Activated T-cell treated with anti-CD3 and anti-CD28 coated beads, Interleukin-2, amount 50 U/mL, for 72 hours (primary cell): ENCODE measurements around the gene SH3RF3. TPM values are rescaled to one million over a fixed set of nuclear protein-coding genes. Genes with fewer than 3 reads are reported as not detected.
"Not testable (repeated sequence)": the region's sequence is repeated elsewhere in the genome, so short reads cannot be mapped to it uniquely, and the experiment has no call there.

Experiments used
- ATAC-seq, 2 donors: fragments of 150-1000 bp; cut with Tn5 transposase; replicated peaks in 1 of 2; 2 replicates each; pipeline ENCODE4 v1.10.0; 2021; ENCODE audit warnings: moderate library complexity in 2 of 2, mild to moderate bottlenecking in 1 of 2
- DNase-seq, 2 donors: peaks; one replicate each; pipeline ENCODE4 v3.0.0; 2021 to 2022; ENCODE audit warnings: mixed read lengths in 1 of 2
- H3K27ac Mint-ChIP-seq: one replicate; pipeline ENCODE4 v1.8.0; 2022; ENCODE audit warnings: mild to moderate bottlenecking, moderate library complexity, mixed read lengths
- H3K27me3 Mint-ChIP-seq: one replicate; pipeline ENCODE4 v1.8.0; 2022; ENCODE audit warnings: low read depth, mixed read lengths
- H3K36me3 Mint-ChIP-seq, 2 donors: one replicate each; pipeline ENCODE4 v1.8.0; 2022; ENCODE audit warnings: mixed read lengths in 2 of 2, mild to moderate bottlenecking in 1 of 2; ENCODE audit not compliant: insufficient read depth in 2 of 2
- H3K4me1 Mint-ChIP-seq: one replicate; pipeline ENCODE4 v1.8.0; 2022; ENCODE audit warnings: low read depth, mixed read lengths
- H3K4me3 Mint-ChIP-seq, 2 donors: one replicate each; pipeline ENCODE4 v1.8.0; 2022; ENCODE audit warnings: mild to moderate bottlenecking in 2 of 2, mixed read lengths in 2 of 2, moderate library complexity in 2 of 2
- H3K9me3 Mint-ChIP-seq, 2 donors: one replicate each; pipeline ENCODE4 v1.8.0; 2022; ENCODE audit warnings: mixed read lengths in 2 of 2
- total RNA-seq, 2 donors: library from RNA; stranded (reverse); gene quantifications; one replicate each; pipeline ENCODE4 v1.2.3, GENCODE V29; 2022

Gene SH3RF3
- total RNA-seq, 2 donors from 2014 or later, result 1.0 to 1.2 TPM

DNA sequence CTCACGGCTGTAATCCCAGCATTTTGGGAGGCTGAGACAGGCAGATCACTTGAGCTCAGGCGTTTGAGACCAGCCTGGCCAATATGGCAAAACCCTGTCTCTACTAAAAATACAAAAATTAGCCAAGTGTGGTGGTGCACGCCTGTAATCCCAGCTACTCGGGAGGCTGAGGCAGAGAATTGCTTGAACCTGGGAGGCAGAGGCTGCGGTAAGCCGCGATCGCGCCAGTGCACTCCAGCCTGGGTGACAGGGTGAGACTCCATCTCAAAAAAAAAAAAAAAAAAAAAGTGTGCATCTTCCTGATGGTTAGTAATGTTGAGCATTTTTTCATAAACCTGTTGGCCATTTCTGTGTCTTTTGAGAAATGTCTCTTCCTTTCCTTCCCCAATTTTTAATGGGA, 92.3 kb downstream of the SH3RF3 start:
- peaks cover 28% of the 10 kb centered on the region for H3K4me1 Mint-ChIP-seq
- H3K27me3 Mint-ChIP-seq, result peaks cover 36% of the 10 kb centered on the region
- not testable (repeated sequence) for H3K9me3 Mint-ChIP-seq, H3K27ac Mint-ChIP-seq, DNase-seq, H3K36me3 Mint-ChIP-seq, ATAC-seq, H3K4me3 Mint-ChIP-seq

DNA sequence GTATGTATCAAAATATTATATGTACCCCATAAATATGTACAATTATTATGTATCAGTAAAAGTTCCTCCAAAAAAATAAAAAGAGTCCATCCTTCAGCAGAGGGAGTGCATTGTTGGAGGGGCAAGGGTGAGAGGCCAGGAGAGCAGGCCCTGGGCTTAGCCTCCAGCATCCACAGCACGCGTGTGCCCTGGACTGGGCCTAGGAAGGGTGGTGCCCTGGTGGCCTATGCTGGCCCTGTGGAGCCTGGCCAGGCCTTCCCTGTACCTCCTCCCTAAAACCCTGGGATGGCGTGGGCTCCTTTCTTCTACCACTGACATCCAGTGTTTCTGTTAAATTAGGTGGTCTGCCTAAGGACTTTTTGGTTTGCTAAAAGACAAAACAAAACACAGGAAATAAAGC, 93.4 kb downstream of the SH3RF3 start:
- no peak for ATAC-seq
- Mint-ChIP-seq H3K9me3 (no peaks in the 10 kb centered on the region), H3K4me3 (no peak overlapping the region), H3K36me3 (no peaks in the 10 kb centered on the region), H3K27ac (no peak overlapping the region), H3K27me3 (peaks cover 25% of the 10 kb centered on the region), H3K4me1 (peaks cover 17% of the 10 kb centered on the region)
- no peak for DNase-seq

DNA sequence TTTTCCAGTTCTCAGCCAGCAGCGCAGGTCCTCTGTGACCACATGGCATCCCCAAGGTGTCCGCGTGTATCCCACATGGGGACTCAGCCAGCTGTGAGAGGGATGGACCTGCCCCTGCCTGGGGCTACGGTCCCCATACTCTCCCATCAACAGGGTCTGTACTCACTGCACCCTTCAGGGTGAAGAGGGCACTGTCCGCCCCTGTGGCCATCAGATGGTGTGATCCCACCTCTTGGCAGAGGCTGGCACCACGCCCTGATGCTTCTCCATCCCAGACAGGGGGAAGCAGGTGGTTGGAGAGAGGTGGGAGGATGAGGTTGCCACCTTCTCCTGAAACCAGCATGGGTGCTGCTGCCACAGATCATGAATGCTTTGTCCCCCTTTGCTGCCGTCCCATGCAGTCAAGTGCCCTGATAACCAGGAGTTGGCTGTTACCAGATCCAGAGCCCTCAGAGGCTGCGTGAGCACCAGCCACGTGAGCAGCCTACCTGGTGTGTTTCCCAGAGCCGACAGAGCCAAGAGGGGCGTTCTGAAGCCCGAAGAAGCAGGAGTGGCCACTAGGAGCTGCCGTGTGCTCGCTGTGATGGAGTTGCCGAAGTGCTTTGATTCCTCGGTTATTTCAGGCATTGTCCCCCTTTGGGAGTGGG, 93.9 kb downstream of the SH3RF3 start:
- DNase-seq, result no peak
- no peak for ATAC-seq
- Mint-ChIP-seq H3K4me3 (no peak overlapping the region), H3K9me3 (no peaks in the 10 kb centered on the region), H3K36me3 (no peaks in the 10 kb centered on the region), H3K27ac (no peak overlapping the region), H3K4me1 (peaks cover 11% of the 10 kb centered on the region), H3K27me3 (peaks cover 20% of the 10 kb centered on the region)

DNA sequence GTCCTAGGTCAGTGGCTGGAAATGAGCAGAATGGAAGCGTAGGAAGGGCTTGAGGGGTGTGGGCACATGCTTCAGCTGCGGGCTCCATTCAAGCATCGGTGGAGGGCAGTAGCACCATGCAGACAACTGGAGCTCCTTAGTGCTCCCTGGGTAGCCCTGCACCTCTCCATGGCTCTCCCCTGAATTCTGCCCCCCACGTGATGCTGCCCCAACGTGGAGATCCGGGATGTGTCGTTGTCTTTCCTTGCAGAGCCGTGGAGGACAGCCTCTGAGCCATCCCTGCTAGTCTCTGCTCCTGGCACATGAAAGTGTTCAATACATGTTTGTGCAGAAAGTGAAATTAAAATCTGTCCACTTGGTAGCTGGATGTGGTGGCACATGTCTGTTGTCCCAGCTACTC, 94.5 kb downstream of the SH3RF3 start:
- Mint-ChIP-seq H3K36me3 (no peaks in the 10 kb centered on the region), H3K27ac (no peak overlapping the region), H3K4me3 (no peak overlapping the region), H3K4me1 (peaks cover 6% of the 10 kb centered on the region), H3K9me3 (no peaks in the 10 kb centered on the region), H3K27me3 (peaks cover 16% of the 10 kb centered on the region)
- no peak for DNase-seq
- ATAC-seq, result no peak

DNA sequence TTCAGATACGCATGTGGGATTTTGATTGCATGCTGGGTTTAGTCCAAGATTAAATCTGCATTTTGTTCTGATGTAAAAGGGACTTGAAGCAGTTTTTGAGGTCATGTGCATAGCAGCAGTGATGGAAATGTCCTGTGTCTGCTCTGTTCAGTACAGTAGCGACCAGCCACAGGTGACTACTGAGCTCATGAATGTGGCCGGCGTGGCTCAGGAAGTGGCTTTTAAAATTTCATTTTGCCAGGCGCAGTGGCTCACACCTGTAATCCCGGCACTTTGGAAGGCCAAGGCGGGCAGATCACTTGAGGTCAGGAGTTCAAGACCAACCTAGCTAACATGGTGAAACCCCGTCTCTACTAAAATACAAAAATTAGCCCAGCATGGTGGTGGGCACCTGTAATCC, 95.3 kb downstream of the SH3RF3 start:
- not testable (repeated sequence) for H3K36me3 Mint-ChIP-seq, H3K27ac Mint-ChIP-seq, H3K4me3 Mint-ChIP-seq, ATAC-seq, H3K4me1 Mint-ChIP-seq, H3K27me3 Mint-ChIP-seq, H3K9me3 Mint-ChIP-seq, DNase-seq

DNA sequence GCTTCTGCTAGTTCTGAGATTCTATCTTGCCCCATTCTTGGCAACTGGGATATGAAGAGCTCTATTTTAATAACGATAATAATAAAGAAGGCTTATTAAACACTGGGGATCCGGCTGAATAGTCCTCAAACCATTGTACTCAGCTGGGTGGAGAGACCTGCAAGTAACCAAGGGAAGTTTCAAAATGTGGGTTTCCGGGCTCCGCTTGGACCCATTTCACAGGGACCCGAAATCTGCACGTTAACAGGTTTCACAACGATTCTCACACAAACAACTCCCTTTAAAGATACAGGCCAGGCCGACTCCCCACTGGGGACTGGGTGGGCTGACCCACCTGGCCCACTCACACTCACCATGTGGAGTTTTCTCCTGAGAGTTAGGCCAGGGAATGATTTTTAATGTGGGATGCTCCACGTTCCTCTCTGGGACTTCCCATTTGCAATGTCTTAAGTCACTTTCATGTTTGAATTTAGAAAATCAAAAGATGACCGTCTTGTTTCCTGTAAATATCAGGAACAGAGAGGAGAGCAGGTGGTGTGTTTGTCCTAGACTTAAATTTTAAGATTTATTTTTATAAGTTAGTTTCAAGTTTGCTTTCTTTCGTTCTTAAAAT, 96.3 kb downstream of the SH3RF3 start:
- H3K27me3 Mint-ChIP-seq, result no peaks in the 10 kb centered on the region
- H3K4me3 Mint-ChIP-seq, result no peak overlapping the region
- ATAC-seq (no peak), DNase-seq (no peak)
- H3K4me1 Mint-ChIP-seq, result no peaks in the 10 kb centered on the region
- no peaks in the 10 kb centered on the region for H3K9me3 Mint-ChIP-seq
- H3K27ac Mint-ChIP-seq, result no peak overlapping the region
- H3K36me3 Mint-ChIP-seq, result no peaks in the 10 kb centered on the region

DNA sequence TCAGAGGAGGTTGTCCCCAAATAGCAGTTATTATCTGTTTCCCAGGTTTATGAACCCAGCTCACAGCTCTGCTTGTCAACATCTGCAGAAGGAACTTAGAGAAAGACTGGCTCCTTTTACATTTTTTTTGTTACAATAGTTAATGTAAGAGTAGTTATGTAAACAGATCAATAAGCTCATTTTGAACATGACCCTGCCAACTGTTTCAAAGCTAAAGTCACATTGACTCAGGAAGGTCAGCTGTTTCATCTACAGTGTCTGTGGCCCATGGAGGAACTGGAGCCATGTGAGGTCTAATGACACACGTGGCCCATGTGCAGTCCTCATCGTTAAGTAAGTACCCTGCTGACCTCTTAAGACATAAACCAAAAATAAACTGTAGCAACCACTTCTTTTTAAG, 97.1 kb downstream of the SH3RF3 start:
- H3K36me3 Mint-ChIP-seq, result no peaks in the 10 kb centered on the region

DNA sequence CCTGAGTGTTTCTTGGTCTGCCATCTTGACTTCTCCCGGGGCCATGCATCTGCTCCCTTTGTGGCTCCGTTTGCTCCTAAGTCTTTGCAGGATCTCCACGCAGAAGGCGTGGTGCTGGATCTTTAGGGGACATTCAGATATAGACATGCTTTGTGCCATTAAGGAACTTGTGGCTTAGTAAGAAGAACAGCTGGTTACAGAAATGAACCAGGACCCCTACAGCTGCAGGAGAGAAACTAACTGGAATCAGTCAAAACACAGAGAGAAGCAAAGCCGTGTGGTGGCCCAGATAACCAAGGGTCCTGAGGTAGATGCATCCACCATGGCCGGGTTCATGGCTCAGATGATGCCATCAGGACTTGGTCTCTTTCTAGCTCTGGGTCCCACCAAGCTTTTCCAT, 97.6 kb downstream of the SH3RF3 start:
- DNase-seq, result no peak
- no peaks in the 10 kb centered on the region for H3K36me3 Mint-ChIP-seq
- no peak for ATAC-seq
- peaks cover 7% of the 10 kb centered on the region for H3K4me1 Mint-ChIP-seq
- H3K9me3 Mint-ChIP-seq, result no peaks in the 10 kb centered on the region
- no peak overlapping the region for H3K27ac Mint-ChIP-seq
- no peak overlapping the region for H3K4me3 Mint-ChIP-seq
- no peaks in the 10 kb centered on the region for H3K27me3 Mint-ChIP-seq

More for the DNA sequence above, 97.1 kb downstream of the SH3RF3 start:
- H3K4me3 Mint-ChIP-seq, result no peak overlapping the region
- H3K27me3 Mint-ChIP-seq, result no peaks in the 10 kb centered on the region
- ATAC-seq, result no peak
- H3K27ac Mint-ChIP-seq, result no peak overlapping the region
- H3K4me1 Mint-ChIP-seq, result peaks cover 5% of the 10 kb centered on the region
- H3K9me3 Mint-ChIP-seq, result no peaks in the 10 kb centered on the region
- no peak for DNase-seq

DNA sequence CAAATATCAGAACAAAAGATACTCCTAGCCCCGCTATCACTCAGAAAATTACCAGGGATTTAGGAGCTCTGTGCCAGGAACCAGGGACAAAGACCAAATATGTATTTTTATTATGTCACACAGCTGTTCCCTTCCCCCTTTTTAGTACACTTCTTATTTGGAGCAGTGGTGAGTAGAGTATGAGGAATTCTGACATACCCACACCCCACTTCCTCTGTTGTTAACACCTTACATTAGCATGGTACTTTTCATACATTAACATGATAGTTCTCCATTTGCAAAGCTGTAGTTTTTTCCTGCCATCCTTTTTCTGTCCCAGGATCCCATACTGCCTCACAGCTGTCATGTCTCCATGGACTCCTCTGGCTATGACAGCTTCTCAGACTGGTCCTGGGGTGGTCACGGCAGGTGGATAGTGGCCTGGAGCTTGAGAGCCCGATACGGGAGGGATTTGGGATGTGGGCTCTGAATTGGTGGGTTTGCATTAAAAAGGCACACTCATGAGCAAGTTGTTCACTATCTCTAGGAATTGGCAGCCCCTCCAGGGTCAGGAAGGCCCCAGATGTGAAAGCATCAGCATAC, 100.2 kb downstream of the SH3RF3 start:
- no peak overlapping the region for H3K27ac Mint-ChIP-seq
- no peak for DNase-seq
- H3K4me3 Mint-ChIP-seq, result no peak overlapping the region
- no peaks in the 10 kb centered on the region for H3K36me3 Mint-ChIP-seq
- no peaks in the 10 kb centered on the region for H3K9me3 Mint-ChIP-seq
- no peak for ATAC-seq
- H3K27me3 Mint-ChIP-seq, result no peaks in the 10 kb centered on the region
- peaks cover 7% of the 10 kb centered on the region for H3K4me1 Mint-ChIP-seq

DNA sequence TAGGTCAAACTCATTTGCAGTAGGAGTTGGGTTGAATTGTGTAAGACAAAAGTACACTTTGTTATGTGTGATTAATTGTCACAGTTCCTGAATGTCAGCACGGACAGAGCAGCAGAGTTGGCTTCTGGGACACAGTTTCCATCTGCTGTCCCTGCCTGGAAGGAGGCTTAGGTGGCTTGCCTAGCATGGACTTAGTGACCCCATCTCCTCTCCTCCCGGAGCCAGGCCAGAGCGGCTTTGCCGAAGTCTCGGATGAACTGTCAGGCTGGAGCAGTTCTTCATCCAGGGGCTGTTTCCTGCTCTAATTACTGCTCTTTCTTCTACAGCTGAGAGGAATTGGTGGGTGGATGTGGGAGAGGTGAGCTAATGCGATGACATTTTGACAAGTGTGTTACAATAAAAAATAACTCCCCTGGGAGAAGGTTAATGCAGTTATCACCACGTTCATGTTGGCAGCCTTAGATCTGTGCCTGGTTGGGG, 102.0 kb downstream of the SH3RF3 start:
- DNase-seq (no peak), ATAC-seq (no peak)
- Mint-ChIP-seq H3K4me1 (peaks cover 7% of the 10 kb centered on the region), H3K36me3 (no peaks in the 10 kb centered on the region), H3K27ac (no peak overlapping the region), H3K4me3 (no peak overlapping the region), H3K9me3 (no peaks in the 10 kb centered on the region), H3K27me3 (no peaks in the 10 kb centered on the region)

DNA sequence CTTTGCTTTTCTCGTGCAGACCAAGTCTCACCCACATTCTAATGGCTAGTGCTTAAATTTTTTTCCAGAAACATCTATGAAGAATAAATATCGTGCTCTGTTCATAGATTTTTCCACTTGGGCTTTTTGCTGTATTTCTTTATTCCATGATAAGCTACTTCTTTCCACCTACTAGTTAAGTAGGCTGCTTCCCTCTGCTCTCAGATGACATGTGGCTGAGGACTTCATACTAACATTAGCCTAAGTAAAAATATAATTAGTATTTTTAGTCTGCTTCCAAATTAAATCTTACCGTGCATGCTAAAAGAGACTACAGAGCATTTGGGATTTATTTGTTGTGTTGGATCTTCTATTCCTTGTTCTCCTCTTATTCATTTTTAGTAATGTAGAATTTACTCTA, 102.4 kb downstream of the SH3RF3 start:
- Mint-ChIP-seq H3K27ac (no peak overlapping the region), H3K4me3 (no peak overlapping the region), H3K36me3 (no peaks in the 10 kb centered on the region), H3K4me1 (peaks cover 7% of the 10 kb centered on the region), H3K9me3 (no peaks in the 10 kb centered on the region), H3K27me3 (no peaks in the 10 kb centered on the region)
- DNase-seq (no peak), ATAC-seq (no peak)

DNA sequence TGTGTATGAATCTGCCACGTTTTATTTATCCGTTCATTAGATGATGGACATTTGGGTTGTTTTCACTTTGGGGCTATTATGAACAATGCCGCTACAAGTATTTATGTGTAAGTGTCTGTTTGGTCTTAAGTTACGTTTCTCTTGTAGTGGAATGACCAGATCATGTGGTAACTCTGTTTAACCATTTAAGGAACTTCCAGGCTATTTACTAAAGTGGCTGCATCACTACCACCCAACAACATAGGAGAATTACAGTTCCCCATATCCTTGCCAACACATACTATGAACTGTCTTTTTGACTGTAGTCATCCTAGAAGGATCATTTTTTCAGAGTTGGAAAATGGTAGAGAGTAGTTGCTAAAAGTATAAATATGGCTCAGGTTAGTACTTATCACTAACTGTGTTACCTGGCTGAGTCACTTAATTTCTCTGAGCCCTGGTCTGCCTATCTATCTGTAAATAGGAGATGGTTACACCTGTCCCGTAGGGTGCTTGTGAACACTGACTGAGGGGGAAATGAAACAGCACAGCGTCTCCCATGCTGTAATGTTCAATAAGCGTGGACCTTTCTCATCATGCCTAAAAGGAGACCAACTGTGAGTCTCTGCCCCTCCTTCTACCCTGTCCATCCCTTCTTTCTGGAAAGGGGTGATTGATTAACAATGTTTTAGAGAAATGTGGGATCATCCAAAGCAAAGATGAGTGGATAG, 103.1 kb downstream of the SH3RF3 start:
- DNase-seq, result no peak
- H3K27me3 Mint-ChIP-seq, result no peaks in the 10 kb centered on the region
- no peak overlapping the region for H3K27ac Mint-ChIP-seq

DNA sequence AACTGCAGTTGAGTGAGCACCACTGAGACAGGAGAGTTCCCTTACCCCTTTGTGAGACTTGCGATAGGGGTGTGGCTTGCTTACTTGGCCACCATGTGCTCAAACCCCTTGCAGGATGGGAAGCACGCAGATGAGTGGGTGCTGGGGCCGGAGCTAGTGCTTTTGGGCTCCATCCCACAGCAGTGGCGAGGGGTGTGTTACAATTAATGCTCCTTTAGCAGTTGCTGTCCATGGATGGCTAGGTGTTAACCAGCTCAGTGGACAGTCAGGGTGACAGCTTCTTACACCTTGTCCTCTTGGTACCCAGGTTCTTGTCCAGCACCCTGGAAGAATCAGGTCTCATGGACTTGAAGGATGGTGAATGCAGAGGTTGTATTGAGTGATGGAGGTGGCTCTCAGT, 103.9 kb downstream of the SH3RF3 start:
- DNase-seq (no peak), ATAC-seq (no peak)
- Mint-ChIP-seq H3K27ac (no peak overlapping the region), H3K4me1 (peaks cover 7% of the 10 kb centered on the region), H3K9me3 (no peaks in the 10 kb centered on the region), H3K36me3 (no peaks in the 10 kb centered on the region), H3K4me3 (no peak overlapping the region), H3K27me3 (no peaks in the 10 kb centered on the region)

More for the DNA sequence above, 103.1 kb downstream of the SH3RF3 start:
- Mint-ChIP-seq H3K36me3 (no peaks in the 10 kb centered on the region), H3K4me1 (peaks cover 7% of the 10 kb centered on the region), H3K4me3 (no peak overlapping the region), H3K9me3 (no peaks in the 10 kb centered on the region)
- no peak for ATAC-seq
